Measurements from ENCODE around the gene CELF5.

Gene CELF5

DNA sequence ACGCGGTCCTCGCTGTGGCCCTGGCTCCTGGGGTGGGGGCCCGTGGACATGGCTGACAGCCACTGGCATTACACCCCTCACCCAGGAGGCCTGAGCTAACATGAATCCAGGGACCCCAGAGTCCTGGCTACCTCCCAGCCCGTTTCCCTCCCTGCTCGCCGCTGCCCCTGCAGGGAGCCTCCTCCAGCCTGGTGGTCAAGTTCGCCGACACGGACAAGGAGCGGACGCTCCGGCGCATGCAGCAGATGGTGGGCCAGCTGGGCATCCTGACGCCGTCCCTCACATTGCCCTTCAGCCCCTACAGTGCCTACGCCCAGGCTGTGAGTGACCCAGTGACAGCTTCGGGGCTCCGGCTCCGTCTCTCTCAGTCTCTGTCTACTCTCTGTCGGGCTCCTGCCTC is 56.6 kb downstream of the CELF5 start:
- DNase-seq (ENCODE audit: low spot score) = no peak
- TF ChIP-seq, protein P1, sequence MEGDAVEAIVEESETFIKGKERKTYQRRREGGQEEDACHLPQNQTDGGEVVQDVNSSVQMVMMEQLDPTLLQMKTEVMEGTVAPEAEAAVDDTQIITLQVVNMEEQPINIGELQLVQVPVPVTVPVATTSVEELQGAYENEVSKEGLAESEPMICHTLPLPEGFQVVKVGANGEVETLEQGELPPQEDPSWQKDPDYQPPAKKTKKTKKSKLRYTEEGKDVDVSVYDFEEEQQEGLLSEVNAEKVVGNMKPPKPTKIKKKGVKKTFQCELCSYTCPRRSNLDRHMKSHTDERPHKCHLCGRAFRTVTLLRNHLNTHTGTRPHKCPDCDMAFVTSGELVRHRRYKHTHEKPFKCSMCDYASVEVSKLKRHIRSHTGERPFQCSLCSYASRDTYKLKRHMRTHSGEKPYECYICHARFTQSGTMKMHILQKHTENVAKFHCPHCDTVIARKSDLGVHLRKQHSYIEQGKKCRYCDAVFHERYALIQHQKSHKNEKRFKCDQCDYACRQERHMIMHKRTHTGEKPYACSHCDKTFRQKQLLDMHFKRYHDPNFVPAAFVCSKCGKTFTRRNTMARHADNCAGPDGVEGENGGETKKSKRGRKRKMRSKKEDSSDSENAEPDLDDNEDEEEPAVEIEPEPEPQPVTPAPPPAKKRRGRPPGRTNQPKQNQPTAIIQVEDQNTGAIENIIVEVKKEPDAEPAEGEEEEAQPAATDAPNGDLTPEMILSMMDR (IDR thresholded peaks at IDR 0.05; ENCODE audit: extremely low read depth, missing control alignments) = no peak

DNA sequence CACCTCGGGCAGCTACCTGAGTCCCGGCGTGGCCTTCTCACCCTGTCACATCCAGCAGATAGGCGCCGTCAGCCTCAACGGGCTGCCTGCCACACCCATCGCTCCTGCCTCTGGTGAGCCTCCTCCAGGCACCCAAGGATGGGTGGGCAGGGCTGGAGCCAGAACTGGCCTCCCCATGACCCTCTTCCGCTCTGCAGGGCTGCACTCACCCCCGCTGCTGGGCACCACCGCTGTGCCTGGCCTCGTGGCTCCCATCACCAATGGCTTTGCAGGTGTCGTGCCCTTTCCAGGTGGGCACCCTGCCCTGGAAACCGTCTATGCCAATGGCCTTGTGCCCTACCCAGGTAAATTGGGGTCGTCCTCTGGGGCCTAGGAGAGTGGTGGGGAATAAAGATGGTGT is 57.7 kb downstream of the CELF5 start:
- DNase-seq (ENCODE audit: low spot score) = no peak
- TF ChIP-seq, protein P1 (IDR thresholded peaks at IDR 0.05; ENCODE audit: extremely low read depth, missing control alignments) = no peak

DNA sequence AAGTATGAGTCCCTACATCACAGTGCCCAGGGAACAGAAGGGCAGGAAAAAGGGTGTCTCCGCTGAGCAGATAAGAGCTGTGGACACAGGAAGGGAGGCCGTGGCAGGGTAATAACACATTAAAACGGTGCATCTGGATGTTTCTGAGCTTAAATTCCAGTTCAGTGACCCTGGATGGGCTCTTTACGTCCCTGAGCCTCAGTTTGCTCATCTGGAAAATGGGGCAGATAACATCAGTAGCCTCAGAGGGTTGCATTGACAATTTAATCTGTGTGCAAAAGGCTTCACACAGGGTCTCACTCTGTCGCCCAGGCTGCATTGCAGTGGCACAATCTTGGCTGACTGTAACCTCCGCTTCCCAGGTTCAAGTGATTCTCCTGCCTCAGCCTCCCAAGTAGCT is 58.1 kb downstream of the CELF5 start:
- TF ChIP-seq, protein P1 (IDR thresholded peaks at IDR 0.05; ENCODE audit: extremely low read depth, missing control alignments) = no peak

DNA sequence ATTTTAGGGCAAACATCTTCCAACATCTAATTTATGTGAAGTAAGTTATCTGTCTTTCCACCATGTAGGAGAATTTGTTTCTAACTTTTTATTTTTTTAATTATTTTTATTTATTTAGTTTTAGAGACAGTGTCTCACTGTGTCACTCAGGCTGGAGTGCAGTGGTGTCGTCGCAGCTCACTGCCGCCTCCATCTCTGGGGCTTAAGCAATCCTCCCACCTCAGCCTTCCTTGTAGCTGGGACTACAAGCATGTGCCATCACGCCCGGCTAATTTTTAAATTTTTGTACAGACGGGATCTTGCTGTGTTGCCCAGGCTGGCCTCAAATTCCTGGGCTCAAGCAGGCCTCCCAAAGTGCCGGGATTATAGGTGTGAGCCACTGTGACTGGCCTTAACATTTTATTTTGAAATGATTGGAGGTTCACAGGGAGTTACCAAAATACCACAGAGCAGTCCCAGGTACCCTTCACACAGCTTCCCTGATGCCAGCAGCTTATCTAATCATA is 58.8 kb downstream of the CELF5 start:
- DNase-seq (ENCODE audit: low spot score) = no peak
- TF ChIP-seq, protein P1 (IDR thresholded peaks at IDR 0.05; ENCODE audit: extremely low read depth, missing control alignments) = no peak

More for the DNA sequence above, 58.1 kb downstream of the CELF5 start:
- DNase-seq (ENCODE audit: low spot score) = no peak

DNA sequence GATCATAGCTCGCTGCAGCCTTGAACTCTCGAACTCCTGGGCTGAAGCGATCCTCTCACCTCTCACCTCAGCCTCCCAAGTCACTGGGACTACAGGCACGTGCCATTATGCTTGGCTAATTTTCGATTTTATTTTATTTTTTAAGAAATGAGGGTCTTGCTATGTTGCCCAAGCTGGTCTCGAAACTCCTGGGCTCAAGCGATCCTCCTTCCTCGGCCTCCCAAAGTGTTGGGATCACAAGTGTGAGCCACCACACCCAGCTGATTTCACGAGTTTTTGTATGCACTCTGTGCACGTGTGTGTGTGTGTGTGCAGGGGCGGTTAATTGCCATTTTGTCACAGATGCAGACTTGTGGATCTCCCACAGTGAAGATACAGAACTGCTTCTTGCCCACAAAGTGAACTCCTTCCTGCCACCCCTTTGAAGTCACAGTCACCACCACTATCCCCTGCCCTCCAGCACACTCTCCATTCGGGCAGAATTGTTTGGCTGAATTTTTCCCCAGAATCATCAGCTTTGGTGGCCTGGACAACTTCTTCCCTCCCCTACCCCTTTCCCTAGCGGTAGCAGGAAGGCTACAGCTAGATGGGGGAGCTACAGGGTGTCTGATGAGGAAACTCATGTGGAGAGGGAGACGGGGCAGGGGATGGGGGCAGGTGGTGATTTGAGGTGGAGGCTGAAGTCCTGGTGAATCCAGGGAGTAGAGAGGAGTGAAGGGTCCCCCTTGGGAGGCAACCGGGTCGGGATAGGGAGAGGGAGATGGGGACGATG is 59.6 kb downstream of the CELF5 start:
- no peak for DNase-seq (ENCODE audit: low spot score)
- TF ChIP-seq, protein P1 (IDR thresholded peaks at IDR 0.05; ENCODE audit: extremely low read depth, missing control alignments) = no peak

DNA sequence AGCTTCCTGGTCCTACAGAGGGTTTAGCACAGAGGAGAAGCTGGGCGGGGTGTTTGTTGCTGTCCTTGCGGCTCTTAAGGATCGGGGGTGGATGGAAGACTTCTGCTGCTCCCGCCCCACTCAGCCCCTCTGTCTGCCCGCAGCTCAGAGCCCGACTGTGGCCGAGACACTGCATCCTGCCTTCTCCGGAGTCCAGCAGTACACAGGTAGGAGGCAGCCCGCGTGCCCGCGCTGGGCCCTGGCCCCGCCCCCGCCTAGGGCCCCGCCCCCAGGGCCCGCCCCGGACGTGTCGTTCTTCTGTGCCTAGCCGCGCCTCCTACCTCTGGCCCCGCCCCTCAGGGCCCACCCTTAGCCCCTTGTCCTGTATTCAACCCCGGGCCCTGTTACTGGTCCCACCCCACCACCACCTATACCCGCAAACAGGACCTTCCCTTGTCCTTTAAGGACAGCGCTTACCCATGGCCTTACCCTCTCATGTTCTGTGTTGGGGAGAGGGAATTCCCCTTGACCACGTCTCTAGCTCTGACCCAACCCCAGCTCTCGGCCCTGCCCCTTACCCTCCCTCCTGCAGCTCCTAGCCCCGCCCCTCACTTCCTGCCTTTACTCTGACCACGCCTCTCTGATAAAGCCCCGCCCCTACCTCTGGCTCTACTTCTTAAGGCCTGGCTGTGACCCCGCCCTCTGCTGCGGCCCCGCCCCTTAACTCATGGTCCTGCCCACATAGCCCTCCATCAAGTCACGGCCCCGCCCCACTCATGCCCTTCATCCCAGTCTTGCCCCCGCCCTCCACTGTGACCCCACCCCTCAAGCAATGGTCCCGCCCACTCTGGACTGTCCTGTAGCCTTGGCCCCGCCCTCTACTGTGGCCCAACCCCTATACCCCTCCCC is 60.5 kb downstream of the CELF5 start:
- DNase-seq (ENCODE audit: low spot score) = peak; percentile 84
- TF ChIP-seq, protein P1 (IDR thresholded peaks at IDR 0.05; ENCODE audit: extremely low read depth, missing control alignments) = no peak

All from GM20000 (cell line).